ENCODE measurements around the gene FBRSL1. TPM values are rescaled to one million over a fixed set of nuclear protein-coding genes. Genes with fewer than 3 reads are reported as not detected.

The FBRSL1 gene
- total and polyA plus RNA-seq, 2 donors (not counting 3 experiments of a cell fraction or from before 2014, with no cell fraction given): 19.3 to 79.8 TPM

- no peak overlapping the region for H2AFZ ChIP-seq (ENCODE audit: low read depth, low read length)
- H3K4me2 ChIP-seq (ENCODE audit: insufficient read depth, low read length): no peak overlapping the region
- H3K9me1 ChIP-seq (replicated peaks; ENCODE audit: control insufficient read depth, extremely low read depth, insufficient read depth, low read length): no peaks in the 10 kb centered on the region
- H3K27ac ChIP-seq (ENCODE audit: insufficient read depth, low read depth, low read length): no peak overlapping the region
- FAIRE-seq (no peak), DNase-seq (ENCODE audit: low read depth, low spot score) (no peak)
- H3K4me1 ChIP-seq (ENCODE audit: control insufficient read depth, extremely low read depth, insufficient read depth, low read length): peaks cover 15% of the 10 kb centered on the region
- intact Hi-C loops (cut with micrococcal nuclease) (no loop called here), dilution Hi-C loops (cut with MboI; ENCODE audit: extremely low pct_ligation_motif_present, low sequenced_read_pairs) (no loop called here)
- TF ChIP-seq MAX (IDR thresholded peaks at IDR 0.05; ENCODE audit: insufficient read depth, insufficient read length) (no peak), POLR2A (IDR thresholded peaks at IDR 0.05; ENCODE audit: low read depth, low read length) (no peak), MYC (IDR thresholded peaks at IDR 0.05; ENCODE audit: low read depth, low read length) (no peak), POLR2AphosphoS5 (IDR thresholded peaks at IDR 0.05; ENCODE audit: insufficient read depth, low read depth, low read length) (no peak), CTCF (IDR thresholded peaks at IDR 0.05; ENCODE audit: extremely low read depth in 1 of 2, insufficient read depth in 1 of 2, low read depth in 1 of 2, low read length in 2 of 2) (no peak), EZH2 (IDR thresholded peaks at IDR 0.05; ENCODE audit: borderline replicate concordance, low read depth, low read length, severe bottlenecking) (no peak), FOS (IDR thresholded peaks at IDR 0.05; ENCODE audit: borderline replicate concordance, insufficient read depth, low read length) (no peak), JUN (IDR thresholded peaks at IDR 0.05; ENCODE audit: borderline replicate concordance, insufficient read depth, insufficient read length, low read depth) (no peak), GATA2 (IDR thresholded peaks at IDR 0.05; ENCODE audit: insufficient read depth, insufficient read length, low read depth, low read length) (no peak)
- no TSS peak for BruUV-seq (replicated peaks)
- H3K9ac ChIP-seq (replicated peaks; ENCODE audit: extremely low read depth, insufficient read depth, low read length): no peak overlapping the region
- H3K27me3 ChIP-seq (ENCODE audit: control insufficient read depth in 2 of 2, insufficient read depth in 2 of 2, low read length in 2 of 2): no peaks in the 10 kb centered on the region
- CTCF ChIA-PET: interaction anchor here (1.2 kb wide), 1 partner anchor 10 kb away, joined by 4 read pairs; no protein-coding TSS in a partner anchor
- POLR2A ChIA-PET: no interaction called here
- peaks cover 16% of the 10 kb centered on the region for H3K79me2 ChIP-seq (ENCODE audit: control insufficient read depth, insufficient read depth, low read length)
- no peaks in the 10 kb centered on the region for H3K36me3 ChIP-seq (ENCODE audit: control insufficient read depth in 2 of 2, extremely low read depth in 1 of 2, insufficient read depth in 2 of 2, low read length in 2 of 2)
- no peaks in the 10 kb centered on the region for H3K9me3 ChIP-seq (replicated peaks; ENCODE audit: control insufficient read depth, insufficient read depth, low read length)
- H3K4me3 ChIP-seq (replicated peaks in 1 of 3; ENCODE audit: insufficient read depth in 1 of 3, low read depth in 1 of 3, low read length in 3 of 3): no peak overlapping the region
- peaks cover 3% of the 10 kb centered on the region for H4K20me1 ChIP-seq (replicated peaks; ENCODE audit: control insufficient read depth, extremely low read depth, insufficient read depth, low read length)
These were observed 2.6 kb upstream of the FBRSL1 start for GRCh38 chr12:132487311-132487741.
